Activated CD4-positive, CD25-positive, alpha-beta regulatory T cell treated with anti-CD3 and anti-CD28 coated beads, Interleukin-2, amount 50 U/mL, for 16 hours (primary cell): ENCODE data around the gene EGR1.
"Not testable (repeated sequence)": the region's sequence is repeated elsewhere in the genome, so short reads cannot be mapped to it uniquely, and the experiment has no call there.

ENCODE experiments used
- DNase-seq: peaks from one replicate; pipeline ENCODE4 v3.0.0-alpha.2; 2020; ENCODE audit warnings: low read depth, low spot score

The EGR1 gene

DNA sequence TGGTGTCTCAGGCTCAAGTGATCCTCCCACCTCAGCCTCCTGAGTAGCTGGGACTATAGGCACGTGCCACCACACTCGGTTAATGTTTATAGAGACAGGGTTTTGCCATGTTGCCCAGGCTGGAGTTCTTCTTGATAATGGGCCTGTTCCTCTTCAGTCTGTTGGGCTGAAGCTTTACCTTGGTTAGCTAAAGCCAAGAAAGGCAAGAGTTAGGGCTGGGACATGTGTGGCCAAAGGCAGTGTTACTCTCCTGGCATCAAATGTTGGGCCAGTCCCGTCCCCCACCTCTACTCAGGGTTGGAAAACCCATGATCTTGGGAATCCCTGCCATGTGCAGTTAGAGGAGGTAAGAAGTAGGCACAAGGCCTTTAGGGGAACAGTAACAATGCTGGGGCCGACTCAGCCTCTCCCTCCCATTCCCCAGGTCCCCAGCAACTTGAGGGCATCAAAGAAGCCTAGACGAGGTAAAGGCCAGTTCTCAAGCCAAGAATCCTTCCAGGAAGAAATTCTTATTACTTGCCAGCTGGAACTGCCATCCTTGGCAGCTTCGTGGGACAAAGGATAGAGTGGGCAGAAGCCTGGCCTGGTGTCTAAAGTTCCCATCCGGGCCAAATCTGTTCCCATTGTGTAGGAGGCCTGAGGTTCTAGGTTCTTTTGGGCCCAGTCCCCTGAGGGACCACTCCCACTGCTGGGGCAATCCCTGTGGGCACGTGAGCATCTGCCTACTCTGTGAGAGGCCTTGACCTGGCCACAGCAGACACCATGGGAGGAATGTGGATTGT is 4.5 kb downstream of the EGR1 start:
- DNase-seq: no peak

GRCh38 chr5:138470322-138471051 is 5.2 kb downstream of the EGR1 start:
- DNase-seq: no peak

DNA sequence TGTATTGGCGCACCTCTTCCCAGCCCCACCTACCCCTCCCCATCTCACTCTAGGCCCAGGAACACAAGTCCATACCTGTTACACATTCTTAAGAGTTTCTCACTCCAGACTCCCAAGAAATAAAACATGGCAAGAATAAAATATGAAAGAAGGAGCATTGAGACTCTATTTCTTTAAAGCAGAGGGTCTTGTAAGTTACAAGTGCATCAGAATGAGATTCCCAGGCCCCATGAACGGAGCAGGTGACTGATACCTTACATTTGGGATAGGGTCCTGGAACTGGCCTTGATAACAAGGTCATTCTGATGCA is 5.7 kb downstream of the EGR1 start:
- DNase-seq: no peak

DNA sequence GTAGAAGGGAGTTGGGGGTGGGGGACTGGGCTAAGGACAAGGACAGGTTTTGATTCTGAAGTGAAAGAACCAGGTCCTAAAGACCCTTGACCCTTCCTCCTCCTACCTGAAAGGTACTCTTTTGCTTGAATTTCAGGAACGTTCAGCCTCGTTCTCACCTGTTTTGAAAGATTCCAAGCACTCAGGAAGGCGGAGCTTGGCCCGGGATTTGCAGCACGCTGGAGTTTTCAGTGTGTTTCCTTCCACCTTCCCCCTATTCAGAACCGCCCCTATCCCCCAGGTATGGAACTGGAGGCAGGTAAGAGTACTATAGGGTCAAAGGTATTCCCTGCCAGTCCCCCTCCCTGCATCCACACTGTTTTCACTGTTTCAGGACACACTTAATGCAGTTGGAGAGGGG is 7.1 kb downstream of the EGR1 start:
- DNase-seq: no peak

DNA sequence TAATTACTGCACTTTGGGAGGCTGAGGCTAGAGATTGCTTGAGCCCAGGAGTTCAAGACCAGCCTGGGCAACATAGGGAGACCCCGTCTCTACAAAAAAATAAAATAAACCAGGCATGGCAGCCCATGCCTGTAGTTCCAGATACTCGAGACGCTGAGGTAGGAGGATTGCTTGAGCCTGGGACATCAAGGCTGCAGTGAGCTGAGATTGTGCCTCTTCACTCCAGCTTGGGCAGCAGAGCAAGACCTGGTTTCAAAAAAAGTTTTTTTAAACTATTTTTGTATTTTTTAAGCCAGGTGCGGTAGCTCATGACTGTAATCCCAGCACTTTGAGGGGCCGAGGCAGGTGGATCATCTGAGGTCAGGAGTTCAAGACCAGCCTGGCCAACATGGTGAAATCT is 7.9 kb downstream of the EGR1 start:
- not testable (repeated sequence) for DNase-seq

GRCh38 chr5:138476918-138477317 is 11.6 kb downstream of the EGR1 start:
- DNase-seq: no peak

DNA sequence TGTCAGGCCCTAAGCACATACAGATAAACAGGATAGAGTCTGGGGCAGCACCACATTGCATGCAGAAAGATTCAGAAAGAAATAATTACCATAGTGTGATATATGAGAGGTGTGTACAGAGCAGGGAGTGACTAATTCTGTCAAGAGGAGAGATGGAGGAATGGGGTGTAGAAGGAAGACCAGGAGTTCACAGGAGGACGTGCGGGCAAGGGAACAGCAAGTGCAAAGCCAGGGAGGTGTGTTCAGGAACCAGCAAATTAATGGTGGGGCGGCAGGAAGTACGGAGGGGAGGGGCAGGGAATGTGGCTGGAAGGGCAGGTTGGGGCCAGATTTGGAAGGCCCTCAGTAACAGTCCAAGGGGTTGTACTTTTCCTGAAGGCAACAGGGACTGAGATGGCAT is 17.4 kb downstream of the EGR1 start:
- DNase-seq: no peak

DNA sequence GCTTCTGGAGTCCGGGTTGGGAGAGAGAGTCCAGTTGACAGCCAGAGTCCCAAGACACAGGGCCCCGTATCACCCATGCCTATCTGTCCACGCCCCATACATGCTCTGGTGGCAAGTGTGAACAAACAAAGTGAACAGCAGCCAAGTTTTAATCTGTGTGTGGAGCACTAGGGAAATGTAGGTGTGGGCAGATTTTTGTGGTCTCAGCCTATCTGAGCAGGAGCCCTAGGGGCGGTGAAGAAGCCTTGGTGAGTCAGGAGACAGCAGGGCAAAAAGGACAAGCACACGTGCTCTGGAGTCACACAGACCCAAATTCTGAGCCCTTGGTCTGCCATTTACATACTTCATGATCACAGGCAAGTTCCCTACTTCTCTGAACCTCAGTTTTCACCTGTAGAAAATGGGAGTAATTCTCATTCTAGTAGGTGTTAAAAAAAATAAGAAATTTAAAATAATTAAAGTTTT is 23.2 kb downstream of the EGR1 start:
- DNase-seq: no peak

- no peak for DNase-seq
Measured at GRCh38 chr5:138489683-138490061, 24.4 kb downstream of the EGR1 start.

GRCh38 chr5:138490648-138491283 is 25.5 kb downstream of the EGR1 start:
- DNase-seq: no peak

DNA sequence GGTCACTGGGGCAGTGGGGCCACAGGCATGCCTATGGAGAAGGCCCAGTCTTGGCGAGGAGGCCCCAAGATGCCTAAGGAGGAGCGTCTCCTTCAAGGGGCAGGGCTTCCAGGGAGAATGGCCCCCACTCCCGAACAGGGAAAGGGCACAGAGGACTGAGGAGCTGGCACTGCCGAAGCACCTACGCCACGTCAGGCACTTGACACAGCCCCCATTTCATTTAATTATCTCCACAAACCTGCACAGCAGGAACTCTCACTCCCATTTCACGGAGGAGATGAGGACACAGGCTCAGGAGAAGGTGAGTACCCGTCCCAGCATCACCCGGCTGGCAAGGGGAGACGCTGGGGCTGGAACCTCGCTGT is 26.0 kb downstream of the EGR1 start:
- no peak for DNase-seq

- peak; percentile 67 for DNase-seq
Measured at GRCh38 chr5:138491669-138492559, 26.6 kb downstream of the EGR1 start.

- DNase-seq: no peak
Measured at GRCh38 chr5:138492560-138493045, 27.3 kb downstream of the EGR1 start.

- no peak for DNase-seq
Measured at GRCh38 chr5:138495351-138495750, 30.1 kb downstream of the EGR1 start.

GRCh38 chr5:138498376-138498775 is 33.1 kb downstream of the EGR1 start:
- DNase-seq: no peak

GRCh38 chr5:138502121-138502520 is 36.8 kb downstream of the EGR1 start:
- no peak for DNase-seq

GRCh38 chr5:138502521-138502920 is 37.2 kb downstream of the EGR1 start:
- DNase-seq: no peak

GRCh38 chr5:138503487-138504270 is 38.4 kb downstream of the EGR1 start:
- no peak for DNase-seq

GRCh38 chr5:138504799-138505198 is 39.5 kb downstream of the EGR1 start:
- no peak for DNase-seq

DNA sequence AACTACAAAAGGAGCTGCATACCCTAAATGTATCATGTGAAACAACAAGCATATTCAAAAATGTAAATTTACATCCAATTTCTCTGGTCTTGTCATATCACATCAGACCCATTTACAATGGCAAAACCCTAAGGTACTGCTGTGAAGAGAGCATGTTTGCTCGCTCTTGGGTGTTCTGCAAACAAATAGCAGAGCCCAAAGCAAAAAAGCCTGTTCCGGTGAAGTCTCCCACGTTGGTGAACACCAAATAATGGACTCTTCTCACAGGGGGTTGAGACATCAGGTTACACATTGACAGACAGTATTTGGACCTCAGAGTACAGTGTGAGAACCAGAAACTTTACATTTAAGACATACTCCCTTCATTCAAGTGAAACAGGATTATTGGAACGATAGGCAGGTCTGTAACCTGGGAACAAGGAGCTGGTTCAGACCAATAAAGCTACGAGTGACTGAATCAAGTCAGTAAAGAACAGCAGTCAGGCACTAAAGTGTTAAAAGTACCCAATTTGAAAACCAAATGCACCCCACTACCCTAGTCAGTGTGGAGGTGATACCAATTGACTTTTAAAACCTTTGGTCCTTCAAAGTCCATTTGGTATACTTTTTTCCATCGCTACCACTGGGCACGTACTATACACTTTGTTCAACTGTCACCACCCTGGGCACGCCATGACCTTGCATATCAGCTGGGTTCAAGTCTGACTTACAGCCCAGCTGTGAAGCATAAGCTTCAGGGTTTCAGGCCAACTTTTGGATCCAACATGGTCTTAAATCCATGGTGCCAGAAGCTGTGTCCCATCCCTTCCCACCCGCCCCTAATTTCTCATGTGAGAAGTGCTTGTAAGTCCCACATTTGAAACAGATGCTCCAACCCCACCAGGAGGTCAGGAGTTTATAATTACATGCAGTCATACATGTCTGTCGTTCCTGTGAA is 41.4 kb downstream of the EGR1 start:
- DNase-seq: no peak
